Inflammatory macrophage (primary cell): ENCODE measurements around the gene SLC7A14.

Experiments
- DNase-seq, 2 donors: peaks; one replicate each; pipeline ENCODE4 v3.0.0-alpha.2; 2020 to 2022

The SLC7A14 gene

DNA sequence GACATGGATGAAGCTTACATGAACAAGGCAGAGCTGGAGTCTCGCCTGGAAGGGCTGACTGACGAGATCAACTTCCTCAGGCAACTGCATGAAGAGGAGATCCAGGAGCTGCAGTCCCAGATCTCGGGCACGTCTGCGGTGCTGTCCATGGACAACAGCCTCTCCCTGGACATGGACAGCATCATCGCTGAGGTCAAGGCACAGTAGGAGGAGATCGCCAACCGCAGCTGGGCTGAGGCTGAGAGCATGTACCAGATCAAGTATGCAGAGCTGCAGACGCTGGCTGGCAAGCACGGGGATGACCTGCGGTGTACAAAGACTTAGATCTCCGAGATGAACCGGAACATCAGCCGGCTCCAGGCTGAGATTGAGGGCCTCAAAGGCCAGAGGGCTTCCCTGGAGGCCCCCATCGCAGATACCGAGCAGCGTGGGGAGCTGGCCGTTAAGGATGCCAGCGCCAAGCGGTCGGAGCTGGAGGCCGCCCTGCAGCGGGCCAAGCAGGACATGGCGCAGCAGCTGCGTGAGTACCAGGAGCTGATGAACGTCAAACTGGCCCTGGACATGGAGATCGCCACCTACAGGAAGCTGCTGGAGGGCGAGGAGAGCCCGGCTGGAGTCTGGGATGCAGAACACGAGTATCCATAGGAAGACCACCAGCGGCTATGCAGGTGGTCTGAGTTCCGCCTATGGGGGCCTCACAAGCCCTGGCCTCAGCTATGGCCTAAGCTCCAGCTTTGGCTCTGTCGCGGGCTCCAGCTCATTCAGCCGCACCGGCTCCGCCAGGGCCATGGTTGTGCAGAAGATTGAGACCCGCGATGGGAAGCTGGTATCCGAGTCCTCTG is 89.6 kb downstream of the SLC7A14 start:
- DNase-seq, result no peak

DNA sequence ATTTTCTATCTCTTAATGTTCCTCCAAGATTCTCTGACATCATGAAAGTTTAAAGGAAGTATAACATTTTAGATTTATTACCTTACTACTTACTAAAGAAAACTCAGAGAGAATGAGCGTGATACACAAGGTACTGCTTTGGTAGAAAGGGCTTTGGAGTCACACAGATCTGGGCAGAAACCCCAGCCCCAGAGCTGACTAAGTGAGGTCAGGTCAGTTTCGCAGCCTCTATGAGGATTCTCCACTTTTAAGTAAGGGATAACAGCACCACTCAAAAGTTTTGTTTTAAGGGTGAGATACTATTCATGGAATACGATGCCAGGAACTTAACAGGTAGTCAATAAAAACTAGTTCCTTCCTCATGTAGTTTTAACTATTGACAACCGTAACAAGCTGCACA is 91.1 kb downstream of the SLC7A14 start:
- DNase-seq, result no peak

GRCh38 chr3:170493712-170494182 is 92.1 kb downstream of the SLC7A14 start:
- no peak for DNase-seq

GRCh38 chr3:170491901-170492300 is 94.0 kb downstream of the SLC7A14 start:
- DNase-seq, result no peak

- DNase-seq, result no peak
Measured at GRCh38 chr3:170490828-170491560, 94.9 kb downstream of the SLC7A14 start.

- DNase-seq, result no peak
Measured at GRCh38 chr3:170488802-170489201, 97.1 kb downstream of the SLC7A14 start.

DNA sequence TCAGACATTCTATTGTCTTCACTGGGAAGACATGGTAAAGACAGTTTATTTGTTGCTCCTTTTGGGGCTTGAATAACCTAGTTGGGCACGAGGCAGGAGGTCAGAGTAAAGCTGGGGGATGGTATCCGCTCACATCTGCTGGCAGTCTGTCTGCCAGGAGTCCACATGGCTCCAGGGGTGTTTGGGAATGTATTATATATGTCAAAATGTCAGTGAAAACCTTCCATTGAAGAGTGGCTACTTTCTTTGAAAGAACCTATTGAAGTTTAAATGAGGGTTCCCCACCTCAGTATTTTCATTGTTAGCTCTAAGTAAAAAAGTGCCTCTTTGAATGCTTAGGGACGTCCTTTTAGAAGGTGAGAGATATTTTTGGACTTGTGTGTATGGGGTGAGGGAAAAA is 98.8 kb downstream of the SLC7A14 start:
- no peak for DNase-seq

- no peak for DNase-seq
Measured at GRCh38 chr3:170486398-170486797, 99.5 kb downstream of the SLC7A14 start.

GRCh38 chr3:170485696-170486095 is 100.2 kb downstream of the SLC7A14 start:
- DNase-seq, result no peak

- no peak for DNase-seq
Measured at GRCh38 chr3:170485294-170485693, 100.6 kb downstream of the SLC7A14 start.

DNA sequence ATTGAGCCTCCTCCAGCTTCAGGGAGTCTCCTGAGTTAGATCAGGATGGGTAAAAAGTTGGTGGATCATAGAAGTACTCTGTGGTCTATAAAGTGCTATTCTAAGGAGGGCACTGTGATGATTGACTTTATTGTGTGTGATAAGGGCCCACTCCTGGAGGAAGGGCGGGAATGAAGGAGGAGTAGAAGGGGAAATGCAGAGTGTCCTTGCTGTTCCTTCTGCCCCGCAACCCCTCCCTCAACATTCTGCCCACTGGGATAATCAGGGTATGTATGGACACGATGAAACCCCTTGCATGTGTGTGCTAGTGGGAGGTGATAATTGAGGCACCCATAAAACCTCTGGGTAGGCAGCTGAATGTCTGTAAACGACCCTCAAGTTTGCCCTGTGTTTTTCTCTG is 101.0 kb downstream of the SLC7A14 start:
- no peak for DNase-seq

GRCh38 chr3:170483485-170484262 is 102.2 kb downstream of the SLC7A14 start:
- no peak for DNase-seq

GRCh38 chr3:170482199-170482598 is 103.7 kb downstream of the SLC7A14 start:
- no peak for DNase-seq

- no peak for DNase-seq
Measured at GRCh38 chr3:170480111-170480510, 105.8 kb downstream of the SLC7A14 start.

GRCh38 chr3:170477395-170477794 is 108.5 kb downstream of the SLC7A14 start:
- DNase-seq, result no peak

GRCh38 chr3:170476291-170476690 is 109.6 kb downstream of the SLC7A14 start:
- DNase-seq, result no peak

DNA sequence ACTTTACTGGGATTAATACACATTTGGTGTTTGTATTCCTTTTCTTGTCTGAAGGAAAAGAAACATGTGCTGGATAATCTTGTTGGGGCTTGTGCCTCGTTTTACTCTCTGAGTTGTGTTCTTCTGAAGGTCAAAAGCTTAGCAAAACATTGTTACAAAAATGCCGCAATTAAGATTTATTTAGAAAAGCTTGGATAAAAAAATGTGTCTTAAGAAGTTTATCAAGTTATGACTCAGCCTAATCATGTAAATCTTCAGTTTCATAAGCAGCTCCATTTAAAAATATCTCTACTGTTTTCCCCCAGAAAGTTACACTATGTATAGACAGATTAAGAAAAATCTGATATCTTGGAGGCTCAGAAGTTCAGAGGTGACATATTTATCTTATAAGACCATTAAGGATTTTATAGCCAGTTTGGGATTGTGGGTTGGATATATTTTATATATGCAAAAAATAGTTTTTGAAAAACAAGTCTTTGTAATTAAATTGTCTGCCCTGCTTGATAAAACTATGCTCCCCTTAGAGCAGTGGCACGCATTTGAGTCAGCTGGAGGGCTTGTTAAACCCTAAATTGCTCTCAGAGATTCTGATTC is 110.7 kb downstream of the SLC7A14 start:
- no peak for DNase-seq

DNA sequence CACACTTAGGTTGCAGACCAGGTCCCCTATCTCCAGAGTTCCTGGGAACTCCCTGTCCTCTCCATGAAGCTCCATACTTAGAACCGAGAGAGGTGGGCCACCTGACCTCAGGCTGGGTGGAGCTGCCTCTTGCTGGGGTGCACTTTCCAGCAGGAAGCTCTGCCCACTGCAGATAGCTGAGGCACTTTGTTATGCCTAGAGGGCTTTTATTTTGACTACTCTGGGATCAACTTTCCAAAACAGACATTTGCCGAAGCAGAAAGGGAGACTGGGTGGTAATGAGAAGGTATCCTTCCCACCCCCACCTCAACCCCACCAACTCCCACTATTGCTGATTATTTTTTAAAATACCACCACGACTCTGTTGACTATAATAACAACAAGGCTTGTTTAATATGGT is 112.5 kb downstream of the SLC7A14 start:
- no peak for DNase-seq

DNA sequence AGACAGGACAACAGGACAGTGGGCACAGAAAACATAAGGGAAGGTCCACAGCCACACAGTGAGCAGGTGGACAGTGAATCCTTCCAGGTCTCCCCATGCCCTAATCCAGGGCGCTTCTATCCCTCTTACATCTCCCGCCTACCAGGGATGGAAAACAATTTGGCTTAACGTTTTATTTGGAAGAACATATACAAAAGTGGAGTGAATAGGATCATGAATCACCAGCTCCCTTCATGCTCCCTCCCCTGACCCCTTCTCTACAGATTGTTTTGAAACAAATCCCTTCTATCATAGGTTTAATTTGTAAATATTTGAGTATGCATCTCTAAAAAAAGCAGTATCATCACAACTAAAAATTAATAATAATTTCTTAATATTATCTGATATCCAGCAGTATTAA is 114.7 kb downstream of the SLC7A14 start:
- DNase-seq, result no peak

DNA sequence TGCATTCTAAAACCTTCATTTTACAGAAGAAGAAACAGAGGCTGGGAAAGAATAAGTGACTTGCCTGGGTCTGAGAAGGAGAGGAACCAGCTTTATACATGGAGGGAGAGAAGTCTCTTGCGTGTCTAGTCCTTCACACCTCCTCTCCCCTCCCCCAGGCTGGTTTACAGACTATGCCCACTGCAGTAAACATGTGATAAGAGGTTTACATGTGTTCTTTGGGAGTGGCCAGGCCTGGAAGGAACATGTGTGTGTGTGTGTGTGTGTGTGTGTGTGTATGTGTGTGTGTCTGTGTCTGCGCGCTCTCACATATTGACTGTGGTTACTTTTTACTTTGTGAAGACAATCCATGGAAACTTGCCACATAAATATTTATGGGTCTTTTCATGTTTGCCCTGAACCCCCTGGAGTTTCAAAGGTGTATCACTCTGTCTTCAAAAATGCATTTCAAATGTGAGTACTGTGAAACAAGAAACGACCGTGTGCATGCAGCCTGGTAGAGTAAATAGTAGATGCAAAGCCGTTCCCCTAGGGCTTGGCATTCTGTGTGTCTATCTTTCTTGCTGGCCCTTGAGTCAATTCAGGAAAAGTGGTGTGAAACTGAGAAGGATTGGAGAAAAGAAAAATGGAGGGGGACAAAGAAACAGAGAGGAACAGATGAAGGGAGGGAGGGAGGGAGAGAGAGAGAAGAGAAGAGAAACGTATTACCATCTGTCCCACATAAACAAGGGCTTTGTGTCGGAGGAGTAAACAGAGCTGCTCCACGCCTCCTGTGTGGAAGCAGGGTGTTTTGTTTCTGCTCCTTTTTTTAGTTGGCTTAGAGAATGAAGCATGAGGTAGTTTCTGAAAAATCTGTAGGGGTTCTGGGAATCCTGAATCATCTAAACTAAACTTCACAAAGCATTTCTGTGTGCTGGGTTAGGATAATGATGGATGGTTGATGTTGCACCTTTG is 115.5 kb downstream of the SLC7A14 start:
- DNase-seq, result no peak
